Measurements from ENCODE around the gene PSMA8.
"Not testable (repeated sequence)": the region's sequence is repeated elsewhere in the genome, so short reads cannot be mapped to it uniquely, and the experiment has no call there.

The PSMA8 gene

GRCh38 chr18:26127786-26128185 lies 5.9 kb upstream of the PSMA8 start:
- DNase-seq (ENCODE audit: low spot score), result no peak
- TF ChIP-seq CTCF (IDR thresholded peaks at IDR 0.05; ENCODE audit: extremely low read depth, missing control alignments), result no peak

- not testable (repeated sequence) for DNase-seq (ENCODE audit: low spot score)
Observed at GRCh38 chr18:26128192-26128591, 5.5 kb upstream of the PSMA8 start.

- DNase-seq (ENCODE audit: low spot score), result no peak
- no peak for TF ChIP-seq CTCF (IDR thresholded peaks at IDR 0.05; ENCODE audit: extremely low read depth, missing control alignments)
Observed at GRCh38 chr18:26134107-26134506, 438 bp downstream of the PSMA8 start.

GRCh38 chr18:26135548-26135947 lies 1.9 kb downstream of the PSMA8 start:
- TF ChIP-seq CTCF (IDR thresholded peaks at IDR 0.05; ENCODE audit: extremely low read depth, missing control alignments), result no peak
- DNase-seq (ENCODE audit: low spot score), result no peak

GRCh38 chr18:26157326-26157725 lies 23.7 kb downstream of the PSMA8 start:
- DNase-seq (ENCODE audit: low spot score), result no peak
- TF ChIP-seq CTCF (IDR thresholded peaks at IDR 0.05; ENCODE audit: extremely low read depth, missing control alignments), result no peak

GRCh38 chr18:26159353-26159752 lies 25.7 kb downstream of the PSMA8 start:
- no peak for DNase-seq (ENCODE audit: low spot score)
- no peak for TF ChIP-seq CTCF (IDR thresholded peaks at IDR 0.05; ENCODE audit: extremely low read depth, missing control alignments)

- TF ChIP-seq CTCF (IDR thresholded peaks at IDR 0.05; ENCODE audit: extremely low read depth, missing control alignments), result no peak
- DNase-seq (ENCODE audit: low spot score), result no peak
Observed at GRCh38 chr18:26164571-26164970, 30.9 kb downstream of the PSMA8 start.

- DNase-seq (ENCODE audit: low spot score), result not testable (repeated sequence)
Observed at GRCh38 chr18:26167592-26167991, 33.9 kb downstream of the PSMA8 start.

- no peak for TF ChIP-seq CTCF (IDR thresholded peaks at IDR 0.05; ENCODE audit: extremely low read depth, missing control alignments)
- no peak for DNase-seq (ENCODE audit: low spot score)
Observed at GRCh38 chr18:26175481-26175880, 41.8 kb downstream of the PSMA8 start.

Measured in GM20000 (cell line).